Daoy (cell line): Measurements from ENCODE around the gene VEGFD. TPM values are rescaled to one million over a fixed set of nuclear protein-coding genes. Genes with fewer than 3 reads are reported as not detected.

Experiments used
- DNase-seq: peaks from one replicate; pipeline ENCODE4 v3.0.0-alpha.2; 2015; ENCODE audit warnings: low read depth
- total RNA-seq: library from RNA; depleted of rRNA; stranded (reverse); fragments of >200 nt; shearing (Covaris generic); gene quantifications from 2 replicates; pipeline ENCODE4 v1.2.3, GENCODE V29; 2014; rRNA removed

Gene VEGFD
- 1.1 TPM in 1 of 2 replicates, not detected in the other for total RNA-seq

GRCh38 chrX:15384304-15384703 is at the start of gene VEGFD:
Gene VEGFD, minus strand, starts transcription at chrX:15384413. Its CDS starts 467 bp downstream, at chrX:15383946.
- no peak for DNase-seq

GRCh38 chrX:15430584-15430983 is 46.4 kb upstream of the VEGFD start:
- DNase-seq: no peak

GRCh38 chrX:15430076-15430475 is 45.9 kb upstream of the VEGFD start:
- DNase-seq: no peak

GRCh38 chrX:15425024-15425423 is 40.8 kb upstream of the VEGFD start:
- DNase-seq: no peak

GRCh38 chrX:15418707-15419181 is 34.5 kb upstream of the VEGFD start:
- no peak for DNase-seq

GRCh38 chrX:15418041-15418706 is 34.0 kb upstream of the VEGFD start:
- no peak for DNase-seq

- DNase-seq: no peak
Observed at GRCh38 chrX:15416133-15416993, 32.1 kb upstream of the VEGFD start.

- DNase-seq: no peak
Observed at GRCh38 chrX:15413101-15413500, 28.9 kb upstream of the VEGFD start.

- DNase-seq: no peak
Observed at GRCh38 chrX:15410947-15411346, 26.7 kb upstream of the VEGFD start.

GRCh38 chrX:15410430-15410829 is 26.2 kb upstream of the VEGFD start:
- no peak for DNase-seq

GRCh38 chrX:15405846-15406245 is 21.6 kb upstream of the VEGFD start:
- DNase-seq: no peak

GRCh38 chrX:15404401-15405096 is 20.3 kb upstream of the VEGFD start:
- DNase-seq: no peak

GRCh38 chrX:15401378-15401777 is 17.2 kb upstream of the VEGFD start:
- no peak for DNase-seq

- no peak for DNase-seq
Observed at GRCh38 chrX:15399962-15400391, 15.8 kb upstream of the VEGFD start.

GRCh38 chrX:15398874-15399273 is 14.7 kb upstream of the VEGFD start:
- no peak for DNase-seq

- DNase-seq: no peak
Observed at GRCh38 chrX:15395789-15396188, 11.6 kb upstream of the VEGFD start.

- DNase-seq: no peak
Observed at GRCh38 chrX:15391850-15392249, 7.6 kb upstream of the VEGFD start.

- no peak for DNase-seq
Observed at GRCh38 chrX:15382813-15383212, 1.4 kb downstream of the VEGFD start.

- no peak for DNase-seq
Observed at GRCh38 chrX:15376956-15377355, 7.3 kb downstream of the VEGFD start.

GRCh38 chrX:15373976-15374375 is 10.2 kb downstream of the VEGFD start:
- no peak for DNase-seq

GRCh38 chrX:15366506-15367352 is 17.5 kb downstream of the VEGFD start:
- no peak for DNase-seq
